RPMI8226 (cell line): ENCODE data around the gene NR3C1.

ENCODE experiments used
- DNase-seq: peaks from one replicate; pipeline ENCODE4 v3.0.0-alpha.2; 2015

NR3C1 gene

GRCh38 chr5:143306040-143306439, 97.4 kb downstream of the NR3C1 start:
- DNase-seq = no peak

GRCh38 chr5:143304836-143305475, 98.5 kb downstream of the NR3C1 start:
- no peak for DNase-seq

GRCh38 chr5:143302341-143303045, 101.0 kb downstream of the NR3C1 start:
- DNase-seq = no peak

GRCh38 chr5:143297756-143298155, 105.7 kb downstream of the NR3C1 start:
- no peak for DNase-seq

GRCh38 chr5:143290125-143290524, 113.4 kb downstream of the NR3C1 start:
- no peak for DNase-seq

GRCh38 chr5:143284521-143284920, 119.0 kb downstream of the NR3C1 start:
- no peak for DNase-seq

- DNase-seq = no peak
Measured at GRCh38 chr5:143284002-143284401, 119.5 kb downstream of the NR3C1 start.

- DNase-seq = no peak
Measured at GRCh38 chr5:143281226-143281625, 122.3 kb downstream of the NR3C1 start.

GRCh38 chr5:143279698-143280097, 123.8 kb downstream of the NR3C1 start:
- no peak for DNase-seq

- DNase-seq = no peak
Measured at GRCh38 chr5:143277536-143277935, 126.0 kb downstream of the NR3C1 start.

GRCh38 chr5:143275512-143276363, 127.7 kb downstream of the NR3C1 start:
- no peak for DNase-seq

- no peak for DNase-seq
Measured at GRCh38 chr5:143274952-143275351, 128.5 kb downstream of the NR3C1 start.

- DNase-seq = no peak
Measured at GRCh38 chr5:143271431-143271830, 132.1 kb downstream of the NR3C1 start.

GRCh38 chr5:143268388-143268787, 135.1 kb downstream of the NR3C1 start:
- no peak for DNase-seq

- no peak for DNase-seq
Measured at GRCh38 chr5:143267186-143267585, 136.3 kb downstream of the NR3C1 start.

- no peak for DNase-seq
Measured at GRCh38 chr5:143265995-143266394, 137.5 kb downstream of the NR3C1 start.

- DNase-seq = no peak
Measured at GRCh38 chr5:143263272-143263810, 140.1 kb downstream of the NR3C1 start.

GRCh38 chr5:143262393-143263174, 140.9 kb downstream of the NR3C1 start:
- DNase-seq = no peak

GRCh38 chr5:143261748-143262392, 141.6 kb downstream of the NR3C1 start:
- no peak for DNase-seq

- DNase-seq = no peak
Measured at GRCh38 chr5:143259254-143259605, 144.3 kb downstream of the NR3C1 start.

GRCh38 chr5:143258559-143259253, 144.8 kb downstream of the NR3C1 start:
- no peak for DNase-seq

GRCh38 chr5:143254819-143255218, 148.7 kb downstream of the NR3C1 start:
- DNase-seq = no peak
